Measurements from ENCODE around the gene CPXM2. TPM values are rescaled to one million over a fixed set of nuclear protein-coding genes. Genes with fewer than 3 reads are reported as not detected.

Gene CPXM2
- total and polyA plus RNA-seq, 10 of the 15 experiments (the other 5 are each of a cell fraction or from before 2014, with no cell fraction given), result 0.08 to 1.1 (median 0.58) TPM

DNA sequence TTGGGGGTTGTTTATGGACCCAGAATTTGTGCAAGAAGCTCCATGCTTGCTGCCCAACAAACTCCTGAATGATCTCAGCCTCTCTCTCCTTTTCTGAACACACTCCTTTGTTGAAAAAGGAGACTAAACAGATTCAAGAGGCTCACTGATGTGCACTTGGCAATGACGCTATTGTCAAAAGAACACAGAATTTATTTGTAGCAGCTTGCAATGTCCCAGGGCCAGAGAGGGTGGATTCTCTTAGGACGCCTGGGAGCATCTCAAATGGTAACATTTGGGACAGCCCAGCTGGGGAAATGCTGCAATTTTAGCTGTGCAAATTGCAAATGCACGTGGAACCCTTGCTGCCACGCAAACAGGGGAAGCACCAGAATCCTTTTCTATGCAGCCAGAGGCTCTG, 145.5 kb downstream of the CPXM2 start:
- no peaks in the 10 kb centered on the region for H3K4me1 ChIP-seq (ENCODE audit: control insufficient read depth, insufficient read depth, low read length)
- in situ Hi-C loops (cut with MboI), result no loop called here
- no peaks in the 10 kb centered on the region for H3K79me2 ChIP-seq (ENCODE audit: control insufficient read depth, insufficient read depth, low read length)
- H3K9ac ChIP-seq (ENCODE audit: control insufficient read depth, insufficient read depth, low read length), result no peak overlapping the region
- no peaks in the 10 kb centered on the region for H3K36me3 ChIP-seq (ENCODE audit: control insufficient read depth in 2 of 2, insufficient read depth in 2 of 2, low read length in 1 of 2)
- H4K20me1 ChIP-seq (ENCODE audit: control insufficient read depth, insufficient read depth), result no peaks in the 10 kb centered on the region
- 15% methylated on average over 4 of the region's 4 CpGs for WGBS (ENCODE audit: insufficient coverage, insufficient replicate concordance, low lambda C conversion rate, missing lambda C conversion rate)
- intact Hi-C loops (cut with micrococcal nuclease; ENCODE audit: unreplicated experiment), result loop anchor here (10.0 kb wide), 1 partner anchor 219 kb away; no protein-coding TSS in a partner anchor
- RAD21 ChIA-PET (ENCODE audit: unreplicated experiment), result no interaction called here
- POLR2A ChIA-PET, result interaction anchor here (0.6 kb wide), 1 partner anchor 148 kb away, joined by 3 read pairs; no protein-coding TSS in a partner anchor
- H3K4me2 ChIP-seq (ENCODE audit: control insufficient read depth, insufficient read depth), result no peak overlapping the region
- ATAC-seq (no peak), FAIRE-seq (no peak), DNase-seq (ENCODE audit: low read depth, low spot score) (no peak)
- no peaks in the 10 kb centered on the region for H3K9me3 ChIP-seq (replicated peaks; ENCODE audit: control insufficient read depth, insufficient read depth, low read length)
- H3K4me3 ChIP-seq, result no peak overlapping the region
- peaks cover 2% of the 10 kb centered on the region in 2 experiments; a peak in 3 of 4 replicates for H3K27me3 ChIP-seq (replicated peaks in 1 of 2; ENCODE audit: control insufficient read depth in 2 of 2, insufficient read depth in 2 of 2, low read length in 1 of 2)
- CTCF ChIA-PET, result no interaction called here
- H3K27ac ChIP-seq (ENCODE audit: control insufficient read depth, insufficient read depth), result no peak overlapping the region
- H2AFZ ChIP-seq (ENCODE audit: control insufficient read depth, low read depth, low read length), result no peak overlapping the region
- SMC1A ChIA-PET (ENCODE audit: uncharacterized antibody, unreplicated experiment), result interaction anchor here (1.0 kb wide), 1 partner anchor 11 kb away, joined by 3 read pairs; no protein-coding TSS in a partner anchor
- no TSS peak for BruUV-seq (replicated peaks)
- TF ChIP-seq NFYA (IDR thresholded peaks at IDR 0.05; ENCODE audit: borderline replicate concordance, low read depth, low read length) (no peak), JUNB (IDR thresholded peaks at IDR 0.05) (no peak), BCL11A (IDR thresholded peaks at IDR 0.05; ENCODE audit: low read depth, low read length) (no peak), NR2C1 (IDR thresholded peaks at IDR 0.05) (no peak), BACH1 (IDR thresholded peaks at IDR 0.05; ENCODE audit: borderline replicate concordance) (no peak), JUND (IDR thresholded peaks at IDR 0.05; ENCODE audit: low read depth, low read length) (no peak), TAF1 (IDR thresholded peaks at IDR 0.05; ENCODE audit: borderline replicate concordance, low read depth, low read length) (no peak), BMI1 (IDR thresholded peaks at IDR 0.05; ENCODE audit: borderline replicate concordance) (no peak), EGR1 (IDR thresholded peaks at IDR 0.05; ENCODE audit: borderline replicate concordance in 1 of 2, low read depth in 2 of 2, low read length in 2 of 2) (no peak)
- TF ChIP-seq, protein P1, sequence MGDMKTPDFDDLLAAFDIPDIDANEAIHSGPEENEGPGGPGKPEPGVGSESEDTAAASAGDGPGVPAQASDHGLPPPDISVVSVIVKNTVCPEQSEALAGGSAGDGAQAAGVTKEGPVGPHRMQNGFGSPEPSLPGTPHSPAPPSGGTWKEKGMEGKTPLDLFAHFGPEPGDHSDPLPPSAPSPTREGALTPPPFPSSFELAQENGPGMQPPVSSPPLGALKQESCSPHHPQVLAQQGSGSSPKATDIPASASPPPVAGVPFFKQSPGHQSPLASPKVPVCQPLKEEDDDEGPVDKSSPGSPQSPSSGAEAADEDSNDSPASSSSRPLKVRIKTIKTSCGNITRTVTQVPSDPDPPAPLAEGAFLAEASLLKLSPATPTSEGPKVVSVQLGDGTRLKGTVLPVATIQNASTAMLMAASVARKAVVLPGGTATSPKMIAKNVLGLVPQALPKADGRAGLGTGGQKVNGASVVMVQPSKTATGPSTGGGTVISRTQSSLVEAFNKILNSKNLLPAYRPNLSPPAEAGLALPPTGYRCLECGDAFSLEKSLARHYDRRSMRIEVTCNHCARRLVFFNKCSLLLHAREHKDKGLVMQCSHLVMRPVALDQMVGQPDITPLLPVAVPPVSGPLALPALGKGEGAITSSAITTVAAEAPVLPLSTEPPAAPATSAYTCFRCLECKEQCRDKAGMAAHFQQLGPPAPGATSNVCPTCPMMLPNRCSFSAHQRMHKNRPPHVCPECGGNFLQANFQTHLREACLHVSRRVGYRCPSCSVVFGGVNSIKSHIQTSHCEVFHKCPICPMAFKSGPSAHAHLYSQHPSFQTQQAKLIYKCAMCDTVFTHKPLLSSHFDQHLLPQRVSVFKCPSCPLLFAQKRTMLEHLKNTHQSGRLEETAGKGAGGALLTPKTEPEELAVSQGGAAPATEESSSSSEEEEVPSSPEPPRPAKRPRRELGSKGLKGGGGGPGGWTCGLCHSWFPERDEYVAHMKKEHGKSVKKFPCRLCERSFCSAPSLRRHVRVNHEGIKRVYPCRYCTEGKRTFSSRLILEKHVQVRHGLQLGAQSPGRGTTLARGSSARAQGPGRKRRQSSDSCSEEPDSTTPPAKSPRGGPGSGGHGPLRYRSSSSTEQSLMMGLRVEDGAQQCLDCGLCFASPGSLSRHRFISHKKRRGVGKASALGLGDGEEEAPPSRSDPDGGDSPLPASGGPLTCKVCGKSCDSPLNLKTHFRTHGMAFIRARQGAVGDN (IDR thresholded peaks at IDR 0.05), result no peak
- TF ChIP-seq, protein P2, sequence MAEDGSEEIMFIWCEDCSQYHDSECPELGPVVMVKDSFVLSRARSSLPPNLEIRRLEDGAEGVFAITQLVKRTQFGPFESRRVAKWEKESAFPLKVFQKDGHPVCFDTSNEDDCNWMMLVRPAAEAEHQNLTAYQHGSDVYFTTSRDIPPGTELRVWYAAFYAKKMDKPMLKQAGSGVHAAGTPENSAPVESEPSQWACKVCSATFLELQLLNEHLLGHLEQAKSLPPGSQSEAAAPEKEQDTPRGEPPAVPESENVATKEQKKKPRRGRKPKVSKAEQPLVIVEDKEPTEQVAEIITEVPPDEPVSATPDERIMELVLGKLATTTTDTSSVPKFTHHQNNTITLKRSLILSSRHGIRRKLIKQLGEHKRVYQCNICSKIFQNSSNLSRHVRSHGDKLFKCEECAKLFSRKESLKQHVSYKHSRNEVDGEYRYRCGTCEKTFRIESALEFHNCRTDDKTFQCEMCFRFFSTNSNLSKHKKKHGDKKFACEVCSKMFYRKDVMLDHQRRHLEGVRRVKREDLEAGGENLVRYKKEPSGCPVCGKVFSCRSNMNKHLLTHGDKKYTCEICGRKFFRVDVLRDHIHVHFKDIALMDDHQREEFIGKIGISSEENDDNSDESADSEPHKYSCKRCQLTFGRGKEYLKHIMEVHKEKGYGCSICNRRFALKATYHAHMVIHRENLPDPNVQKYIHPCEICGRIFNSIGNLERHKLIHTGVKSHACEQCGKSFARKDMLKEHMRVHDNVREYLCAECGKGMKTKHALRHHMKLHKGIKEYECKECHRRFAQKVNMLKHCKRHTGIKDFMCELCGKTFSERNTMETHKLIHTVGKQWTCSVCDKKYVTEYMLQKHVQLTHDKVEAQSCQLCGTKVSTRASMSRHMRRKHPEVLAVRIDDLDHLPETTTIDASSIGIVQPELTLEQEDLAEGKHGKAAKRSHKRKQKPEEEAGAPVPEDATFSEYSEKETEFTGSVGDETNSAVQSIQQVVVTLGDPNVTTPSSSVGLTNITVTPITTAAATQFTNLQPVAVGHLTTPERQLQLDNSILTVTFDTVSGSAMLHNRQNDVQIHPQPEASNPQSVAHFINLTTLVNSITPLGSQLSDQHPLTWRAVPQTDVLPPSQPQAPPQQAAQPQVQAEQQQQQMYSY (CRISPR knock-in tag; IDR thresholded peaks at IDR 0.05), result no peak
